ENCODE measurements around the gene C6orf52.
A peak's percentile ranks its signal among the peaks of the same experiment; 100 is the strongest.
"Not testable (repeated sequence)": the region's sequence is repeated elsewhere in the genome, so short reads cannot be mapped to it uniquely, and the experiment has no call there.

C6orf52 gene

DNA sequence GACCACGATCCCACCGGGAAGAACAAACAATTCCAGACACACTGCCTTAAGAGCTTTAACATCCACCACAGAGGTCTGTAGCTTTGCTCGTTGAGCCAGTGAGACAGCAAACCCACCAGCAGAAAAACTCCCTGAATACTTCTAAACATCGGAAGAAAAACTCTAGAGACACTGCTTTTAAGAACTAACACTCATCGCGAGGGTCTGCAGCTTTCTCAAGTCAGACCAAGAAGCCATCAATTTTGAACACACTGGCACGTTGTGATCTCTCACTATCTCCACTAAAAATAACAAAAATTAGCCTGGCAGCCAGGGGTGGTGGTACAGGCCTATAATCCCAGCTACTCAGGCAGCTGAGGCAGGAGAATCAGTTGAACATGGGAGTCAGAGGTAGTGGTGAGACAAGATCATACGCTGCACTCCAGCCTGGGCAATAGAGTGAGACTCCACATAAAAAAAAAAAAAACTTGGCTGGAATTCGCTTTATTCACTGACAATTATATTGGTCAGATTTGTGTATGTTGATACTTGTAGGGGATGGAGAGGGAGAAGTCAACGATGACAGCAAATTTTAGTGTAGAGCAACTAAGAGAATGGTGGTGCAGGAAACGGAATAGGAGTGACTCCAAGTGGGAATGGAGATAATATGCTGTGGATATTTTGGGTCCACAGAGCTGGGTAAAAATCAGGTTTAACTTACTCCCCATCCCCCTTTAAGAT lies 27.6 kb upstream of the C6orf52 start:
- Mint-ChIP-seq H3K27me3 (no peaks in the 10 kb centered on the region), H3K27ac (peak overlapping the region; percentile 95), H3K4me1 (ENCODE audit: low read depth) (peaks cover 54% of the 10 kb centered on the region), H3K36me3 (ENCODE audit: low read depth) (peaks cover 47% of the 10 kb centered on the region), H3K9me3 (peaks cover 4% of the 10 kb centered on the region), H3K4me3 (peak overlapping the region; percentile 94)
- DNase-seq = no peak

DNA sequence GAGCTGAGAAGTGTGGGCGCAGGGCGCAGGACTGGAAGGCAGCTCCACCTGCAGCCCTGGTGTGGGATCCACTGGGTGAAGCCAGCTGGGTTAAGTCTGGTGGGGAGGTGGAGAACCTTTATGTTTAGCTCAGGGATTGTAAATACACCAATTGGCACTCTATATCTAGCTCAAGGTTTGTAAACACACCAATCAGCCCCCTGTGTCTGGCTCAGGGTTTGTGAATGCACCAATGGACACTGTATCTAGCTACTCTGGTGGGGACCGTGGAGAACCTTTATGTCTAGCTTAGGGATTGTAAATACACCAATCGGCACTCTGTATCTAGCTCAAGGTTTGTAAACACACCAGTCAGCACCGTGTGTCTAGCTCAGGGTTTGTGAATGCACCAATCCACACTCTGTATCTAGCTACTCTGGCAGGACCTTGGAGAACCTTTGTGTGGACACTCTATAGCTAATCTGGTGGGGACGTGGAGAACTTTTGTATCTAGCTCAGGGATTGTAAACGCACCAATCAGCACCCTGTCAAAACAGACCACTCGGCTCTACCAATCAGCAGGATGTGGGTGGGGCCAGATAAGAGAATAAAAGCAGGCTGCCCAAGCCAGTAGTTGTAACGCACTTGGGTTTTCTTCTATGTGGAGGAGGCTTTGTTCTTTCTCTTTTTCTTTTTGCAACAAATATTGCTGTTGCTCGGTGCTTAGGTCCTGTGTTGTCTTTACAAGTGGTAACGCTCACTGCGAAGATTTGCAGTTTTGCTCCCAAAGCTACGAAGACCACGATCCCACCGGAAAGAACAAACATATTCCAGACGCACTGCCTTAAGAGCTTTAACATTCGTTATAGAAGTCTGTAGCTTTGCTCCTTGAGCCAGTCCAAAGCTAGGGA lies 26.8 kb upstream of the C6orf52 start:
- Mint-ChIP-seq H3K4me1 (ENCODE audit: low read depth) (peaks cover 52% of the 10 kb centered on the region), H3K4me3 (peak overlapping the region; percentile 94), H3K27ac (peak overlapping the region; percentile 95), H3K36me3 (ENCODE audit: low read depth) (peaks cover 39% of the 10 kb centered on the region)
- not testable (repeated sequence) for H3K9me3 Mint-ChIP-seq, DNase-seq, H3K27me3 Mint-ChIP-seq

DNA sequence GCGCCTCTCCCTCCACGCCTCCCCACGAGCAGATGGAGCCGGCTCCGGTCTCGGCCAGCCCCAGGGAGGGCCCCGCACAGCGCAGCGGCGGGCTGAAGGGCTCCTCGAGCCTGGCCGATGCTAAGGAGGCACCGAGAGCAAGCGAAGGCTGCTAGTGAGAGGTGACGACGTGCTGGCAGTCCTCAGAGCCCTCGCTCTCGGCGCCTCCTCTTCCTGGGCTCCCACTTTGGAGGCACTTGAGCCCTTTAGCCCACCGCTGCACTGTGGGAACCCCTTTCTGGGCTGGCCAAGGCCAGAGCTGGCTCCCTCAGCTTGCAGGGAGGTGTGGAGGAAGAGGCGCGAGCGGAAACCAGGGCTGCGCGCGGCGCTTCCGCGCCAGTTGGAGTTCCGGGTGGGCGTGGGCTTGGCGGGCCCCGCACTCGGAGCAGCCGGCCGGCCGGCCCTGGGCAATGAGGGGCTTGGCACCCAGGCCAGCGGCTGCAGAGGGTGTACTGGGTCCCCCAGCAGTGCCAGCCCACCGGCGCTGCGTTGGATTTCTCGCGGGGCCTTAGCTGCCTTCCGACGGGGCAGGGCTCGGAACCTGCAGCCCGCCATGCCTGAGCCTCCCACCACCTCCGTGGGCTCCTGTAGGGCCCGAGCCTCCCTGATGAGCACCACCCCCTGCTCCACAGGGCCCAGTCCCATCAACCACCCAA lies 26.0 kb upstream of the C6orf52 start:
- H3K36me3 Mint-ChIP-seq (ENCODE audit: low read depth) = peaks cover 31% of the 10 kb centered on the region
- peak; percentile 80 for DNase-seq
- H3K27ac Mint-ChIP-seq = peak overlapping the region; percentile 95
- no peaks in the 10 kb centered on the region for H3K27me3 Mint-ChIP-seq
- H3K4me1 Mint-ChIP-seq (ENCODE audit: low read depth) = peaks cover 47% of the 10 kb centered on the region
- H3K4me3 Mint-ChIP-seq = peak overlapping the region; percentile 94
- H3K9me3 Mint-ChIP-seq = peaks cover 4% of the 10 kb centered on the region

DNA sequence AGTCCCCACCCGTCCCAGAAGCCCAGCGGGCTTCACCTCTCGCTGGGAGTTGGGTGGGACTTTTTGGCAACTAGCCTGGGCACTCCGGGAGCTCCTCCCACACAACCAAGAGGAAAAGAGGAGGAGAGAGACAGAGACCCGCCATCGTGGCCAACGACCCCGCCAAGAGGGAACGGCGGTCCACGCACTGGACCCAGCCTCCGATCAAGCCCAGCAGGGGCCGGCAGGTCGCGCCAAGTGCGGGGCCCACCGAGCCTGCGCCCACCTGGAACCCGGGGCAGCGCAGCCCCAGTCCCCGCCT lies 25.5 kb upstream of the C6orf52 start:
- Mint-ChIP-seq H3K36me3 (ENCODE audit: low read depth) (peaks cover 26% of the 10 kb centered on the region), H3K4me1 (ENCODE audit: low read depth) (peaks cover 42% of the 10 kb centered on the region), H3K4me3 (peak overlapping the region; percentile 94), H3K9me3 (peaks cover 4% of the 10 kb centered on the region), H3K27me3 (no peaks in the 10 kb centered on the region), H3K27ac (peak overlapping the region; percentile 92)
- DNase-seq = no peak

DNA sequence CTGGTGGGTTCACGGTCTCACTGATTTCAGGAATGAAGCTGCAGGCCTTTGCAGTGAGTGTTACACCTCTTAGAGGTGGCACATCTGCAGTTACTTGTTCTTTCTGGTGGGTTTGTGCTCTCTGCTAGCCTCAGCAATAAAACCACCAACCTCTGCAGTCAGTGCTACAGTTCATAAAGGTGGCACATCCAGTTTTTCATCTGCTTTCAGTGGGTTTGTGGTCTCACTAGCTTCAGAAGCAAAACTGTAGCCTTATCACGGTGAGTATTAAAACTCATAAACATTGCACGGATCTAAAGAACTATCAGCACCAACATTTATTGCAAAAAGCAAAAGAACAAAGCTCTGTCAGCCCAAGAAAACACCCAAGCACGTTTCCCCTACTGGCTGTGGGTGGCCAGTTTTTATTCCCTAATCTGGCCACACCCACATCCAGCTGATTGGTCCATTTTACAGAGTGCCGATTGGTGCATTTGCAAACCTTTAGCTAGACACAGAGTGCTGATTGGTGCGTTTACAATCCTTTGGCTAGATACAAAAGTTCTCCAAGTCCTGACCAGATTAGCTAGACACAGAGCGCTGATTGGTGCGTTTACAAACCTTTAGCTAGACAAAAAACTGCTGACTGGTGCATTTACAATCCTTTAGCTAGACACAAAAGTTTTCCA lies 25.0 kb upstream of the C6orf52 start:
- peak overlapping the region; percentile 94 for H3K4me3 Mint-ChIP-seq
- peaks cover 38% of the 10 kb centered on the region for H3K4me1 Mint-ChIP-seq (ENCODE audit: low read depth)
- H3K27me3 Mint-ChIP-seq = no peaks in the 10 kb centered on the region
- DNase-seq = peak; percentile 54
- peak overlapping the region; percentile 92 for H3K27ac Mint-ChIP-seq
- peaks cover 25% of the 10 kb centered on the region for H3K36me3 Mint-ChIP-seq (ENCODE audit: low read depth)
- H3K9me3 Mint-ChIP-seq = peaks cover 4% of the 10 kb centered on the region

DNA sequence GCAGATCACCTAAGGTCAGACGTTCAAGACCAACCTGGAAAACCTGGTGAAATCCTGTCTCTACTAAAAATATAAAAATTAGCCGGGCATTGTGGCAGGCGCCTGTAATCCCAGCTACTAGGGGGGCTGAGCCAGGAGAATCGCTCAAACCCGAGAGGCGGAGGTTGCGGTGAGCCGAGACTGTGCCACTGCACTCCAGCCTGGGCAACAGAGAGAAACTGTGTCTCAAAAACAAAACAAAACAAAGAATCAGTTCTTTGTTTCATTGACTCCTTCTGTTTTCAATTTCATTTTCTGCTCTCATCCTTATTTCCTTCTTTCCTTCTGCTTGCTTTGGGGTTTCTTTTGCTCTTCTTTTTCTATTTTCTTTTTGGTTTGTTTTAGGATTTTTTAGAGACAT lies 19.5 kb upstream of the C6orf52 start:
- Mint-ChIP-seq H3K36me3 (ENCODE audit: low read depth) (peaks cover 28% of the 10 kb centered on the region), H3K9me3 (no peaks in the 10 kb centered on the region), H3K27ac (peak overlapping the region; percentile 77), H3K4me1 (ENCODE audit: low read depth) (peaks cover 1% of the 10 kb centered on the region), H3K27me3 (no peaks in the 10 kb centered on the region), H3K4me3 (no peak overlapping the region)
- DNase-seq = no peak

DNA sequence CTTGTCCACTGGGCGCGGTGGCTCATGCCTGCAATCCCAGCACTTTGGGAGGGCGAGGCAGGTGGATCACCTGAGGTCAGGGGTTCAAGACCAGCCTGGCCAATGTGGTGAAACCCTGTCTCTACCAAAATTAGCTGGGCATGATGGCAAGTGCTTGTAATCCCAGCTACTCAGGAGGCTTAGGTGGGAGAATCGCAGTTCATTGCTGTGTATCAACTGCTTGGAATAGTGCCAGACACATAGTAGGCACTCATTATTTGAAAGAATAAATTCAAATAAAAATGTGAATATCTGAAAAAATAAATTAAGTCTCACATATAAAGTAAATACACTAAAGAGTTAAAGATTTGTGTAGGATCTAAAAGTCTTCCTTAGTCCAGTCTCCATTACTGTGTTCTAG lies 2.2 kb upstream of the C6orf52 start:
- Mint-ChIP-seq H3K27ac (peak overlapping the region; percentile 100), H3K4me3 (peak overlapping the region; percentile 97), H3K27me3 (no peaks in the 10 kb centered on the region), H3K9me3 (no peaks in the 10 kb centered on the region), H3K36me3 (ENCODE audit: low read depth) (peaks cover 84% of the 10 kb centered on the region), H3K4me1 (ENCODE audit: low read depth) (peaks cover 52% of the 10 kb centered on the region)
- DNase-seq = no peak

DNA sequence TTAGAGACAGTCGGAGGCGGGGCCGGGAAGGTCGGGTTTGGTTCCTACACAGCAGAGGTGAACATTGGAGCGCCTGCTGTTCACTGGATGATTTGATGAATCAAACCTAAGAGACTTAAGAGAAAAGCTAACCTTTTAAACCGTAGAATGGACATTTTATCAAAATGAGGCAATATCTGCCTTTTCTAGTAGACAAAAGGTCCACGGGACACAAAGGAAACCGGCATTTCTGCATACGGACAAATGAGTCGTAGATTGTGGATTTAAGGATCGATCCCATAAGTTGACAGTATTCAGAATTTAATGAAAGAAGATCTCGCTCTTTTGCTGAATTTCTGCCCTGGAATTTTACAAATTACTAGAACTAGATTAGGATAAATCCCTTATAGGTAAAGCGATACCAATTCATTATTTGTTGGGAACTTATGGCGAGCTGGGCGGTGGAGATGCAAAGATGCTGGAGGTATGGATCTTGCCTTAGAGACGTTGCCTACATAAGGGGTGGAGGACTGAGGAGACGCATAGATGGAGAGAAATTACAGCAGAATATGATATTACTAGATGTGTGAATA lies 756 bp upstream of the C6orf52 start:
- peaks cover 69% of the 10 kb centered on the region for H3K36me3 Mint-ChIP-seq (ENCODE audit: low read depth)
- no peaks in the 10 kb centered on the region for H3K27me3 Mint-ChIP-seq
- H3K4me3 Mint-ChIP-seq = peak overlapping the region; percentile 97
- peaks cover 41% of the 10 kb centered on the region for H3K4me1 Mint-ChIP-seq (ENCODE audit: low read depth)
- DNase-seq = no peak
- H3K27ac Mint-ChIP-seq = peak overlapping the region; percentile 100
- H3K9me3 Mint-ChIP-seq = no peaks in the 10 kb centered on the region

DNA sequence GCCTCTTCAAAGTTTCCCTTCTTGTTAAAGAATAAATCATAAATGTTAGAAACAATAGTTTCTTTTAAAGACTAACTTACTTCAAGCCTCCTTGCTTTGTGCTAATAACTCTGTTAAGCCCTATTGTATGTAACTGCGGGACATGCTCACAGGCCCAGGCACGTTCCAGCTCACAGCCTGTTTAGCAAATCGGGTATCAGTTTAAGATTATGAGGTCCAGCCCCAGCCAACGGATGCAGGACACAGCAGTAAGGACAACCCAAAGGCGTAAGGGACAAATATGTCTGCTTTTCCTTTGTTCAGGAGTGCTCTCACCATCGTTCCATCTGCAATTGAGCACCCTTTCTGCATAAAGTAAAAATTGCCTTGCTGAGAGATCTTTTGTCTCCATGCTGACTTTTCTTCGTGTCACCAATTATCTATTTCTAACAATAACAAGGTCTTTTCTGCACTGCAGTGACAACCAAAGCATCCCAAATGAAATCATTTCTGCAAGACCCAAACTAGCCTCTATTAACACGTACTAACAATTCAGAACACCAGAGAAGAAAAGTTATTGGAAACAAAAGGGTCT lies 1.4 kb downstream of the C6orf52 start:
- Mint-ChIP-seq H3K27me3 (peaks cover 2% of the 10 kb centered on the region), H3K4me3 (peak overlapping the region; percentile 97), H3K27ac (peak overlapping the region; percentile 100), H3K4me1 (ENCODE audit: low read depth) (peaks cover 30% of the 10 kb centered on the region), H3K36me3 (ENCODE audit: low read depth) (peaks cover 48% of the 10 kb centered on the region), H3K9me3 (no peaks in the 10 kb centered on the region)
- DNase-seq = no peak

DNA sequence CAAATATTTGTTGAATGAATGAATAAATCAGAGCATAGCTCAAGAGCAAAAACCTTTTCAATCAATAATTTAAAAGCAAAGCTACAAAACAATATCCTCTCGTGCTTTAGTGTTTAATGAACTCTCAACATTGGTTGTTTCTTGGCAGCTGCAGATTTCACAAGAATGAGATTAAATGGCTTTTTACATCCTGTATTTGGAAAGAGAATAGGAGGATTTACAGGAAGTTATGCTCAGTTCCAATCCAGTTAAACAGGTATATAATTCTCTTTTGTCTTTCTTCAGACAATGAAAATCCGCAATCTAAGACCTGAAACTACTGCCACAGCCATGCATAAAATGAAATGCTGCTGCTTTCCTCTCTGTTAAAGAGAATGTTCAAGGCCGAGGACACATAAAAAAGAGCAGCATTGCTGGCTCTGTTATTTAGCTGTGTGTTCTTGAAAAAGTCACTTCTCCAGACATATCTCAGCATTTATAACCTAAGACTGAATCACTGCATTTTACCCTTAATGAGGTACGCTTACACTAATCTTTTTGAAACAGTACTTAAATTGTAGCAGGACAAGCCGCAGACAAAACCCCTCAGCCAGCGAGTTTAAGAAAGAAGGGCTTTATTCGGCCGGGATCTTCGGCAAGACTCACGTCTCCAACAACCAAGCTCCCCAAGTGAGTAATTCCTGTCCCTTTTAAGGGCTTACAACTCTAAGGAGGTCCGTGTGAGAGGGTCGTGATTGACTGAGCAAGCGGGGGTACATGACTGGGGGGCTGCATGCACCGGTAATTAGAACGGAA lies 3.6 kb downstream of the C6orf52 start:
- peaks cover 14% of the 10 kb centered on the region for H3K4me1 Mint-ChIP-seq (ENCODE audit: low read depth)
- H3K9me3 Mint-ChIP-seq = no peaks in the 10 kb centered on the region
- H3K27me3 Mint-ChIP-seq = peaks cover 12% of the 10 kb centered on the region
- DNase-seq = no peak
- no peak overlapping the region for H3K4me3 Mint-ChIP-seq
- H3K27ac Mint-ChIP-seq = no peak overlapping the region
- peaks cover 28% of the 10 kb centered on the region for H3K36me3 Mint-ChIP-seq (ENCODE audit: low read depth)

DNA sequence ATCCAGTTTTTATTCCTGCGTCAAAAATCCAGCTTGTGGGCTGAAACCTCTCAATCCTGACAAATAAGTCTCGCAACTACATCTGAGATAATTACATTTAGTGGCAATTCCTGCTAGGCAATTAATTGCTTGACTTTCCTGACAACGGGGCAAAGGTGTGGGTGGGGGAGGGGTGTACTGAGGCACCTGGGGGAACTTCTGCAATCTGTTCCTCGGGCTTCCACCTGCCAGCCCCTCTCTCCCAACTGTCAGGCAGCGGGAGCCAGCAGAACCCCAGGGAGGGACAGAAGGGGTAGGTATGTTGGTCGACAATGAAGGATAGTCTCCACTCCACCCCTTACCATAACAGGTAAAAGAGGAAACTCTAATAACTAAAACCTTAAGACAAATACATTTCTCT lies 6.8 kb downstream of the C6orf52 start:
- H3K4me3 Mint-ChIP-seq = no peak overlapping the region
- peaks cover 15% of the 10 kb centered on the region for H3K27me3 Mint-ChIP-seq
- DNase-seq = no peak
- H3K27ac Mint-ChIP-seq = no peak overlapping the region
- peaks cover under 1% of the 10 kb centered on the region for H3K36me3 Mint-ChIP-seq (ENCODE audit: low read depth)
- no peaks in the 10 kb centered on the region for H3K9me3 Mint-ChIP-seq
- H3K4me1 Mint-ChIP-seq (ENCODE audit: low read depth) = peaks cover 33% of the 10 kb centered on the region

DNA sequence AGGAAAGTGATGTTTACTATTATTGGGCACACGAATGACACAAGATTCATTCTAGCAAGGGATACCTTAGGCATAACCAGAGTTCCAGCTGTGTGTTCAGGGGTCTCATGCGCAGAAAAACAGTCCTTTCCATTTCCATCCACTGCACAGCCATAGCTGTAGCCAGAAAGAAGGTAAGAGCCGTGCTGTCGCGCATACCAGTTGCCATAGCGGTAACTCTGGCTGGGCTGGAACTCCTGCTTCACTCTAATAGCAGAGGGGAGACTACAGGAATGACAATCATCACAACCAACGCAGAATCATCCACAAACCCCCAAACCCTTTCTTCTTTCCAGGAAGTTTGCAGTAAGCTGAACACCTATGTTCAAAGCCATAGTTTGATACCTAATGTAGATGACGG lies 7.5 kb downstream of the C6orf52 start:
- Mint-ChIP-seq H3K27me3 (peaks cover 15% of the 10 kb centered on the region), H3K27ac (no peak overlapping the region), H3K9me3 (no peaks in the 10 kb centered on the region), H3K36me3 (ENCODE audit: low read depth) (no peaks in the 10 kb centered on the region), H3K4me1 (ENCODE audit: low read depth) (peaks cover 36% of the 10 kb centered on the region), H3K4me3 (no peak overlapping the region)
- DNase-seq = no peak

Data from activated T-cell treated with anti-CD3 and anti-CD28 coated beads, Interleukin-2, amount 50 U/mL, for 24 hours (primary cell).